GM23248 (cell line): ENCODE results near the gene COL18A1. TPM values are rescaled to one million over a fixed set of nuclear protein-coding genes. Genes with fewer than 3 reads are reported as not detected.

ENCODE experiments used
- DNase-seq: peaks from one replicate; pipeline ENCODE4 v3.0.0-alpha.2; 2015
- H2AFZ ChIP-seq: fragments of 200-600 bp; sonication (generic); 2 replicates; pipeline ENCODE4 v1.6.1; 2016; ENCODE audit warnings: antibody characterized with exemption
- H3F3A ChIP-seq: fragments of 200-600 bp; sonication (generic); 2 replicates; pipeline ENCODE4 v1.6.1; 2016; ENCODE audit warnings: mild to moderate bottlenecking, antibody characterized with exemption, mixed run types; ENCODE audit not compliant: insufficient read depth
- H3K27ac ChIP-seq: fragments of 200-600 bp; sonication (generic); 2 replicates; pipeline ENCODE4 v1.5.1; 2016; ENCODE audit warnings: mild to moderate bottlenecking
- H3K27me3 ChIP-seq: fragments of 200-600 bp; sonication (generic); replicated peaks from 2 replicates; pipeline ENCODE4 v1.6.1; 2016; ENCODE audit warnings: mild to moderate bottlenecking; ENCODE audit not compliant: insufficient read depth
- H3K36me3 ChIP-seq: fragments of 200-600 bp; sonication (generic); 2 replicates; pipeline ENCODE4 v1.6.1; 2016; ENCODE audit warnings: low read depth, mild to moderate bottlenecking
- H3K4me1 ChIP-seq: fragments of 200-600 bp; sonication (generic); 2 replicates; pipeline ENCODE4 v1.6.1; 2016; ENCODE audit warnings: mild to moderate bottlenecking; ENCODE audit not compliant: insufficient read depth
- H3K4me2 ChIP-seq: fragments of 200-600 bp; sonication (generic); one replicate; pipeline ENCODE4 v1.6.1; 2016; ENCODE audit warnings: mild to moderate bottlenecking; ENCODE audit not compliant: unreplicated experiment
- H3K4me3 ChIP-seq: fragments of 200-600 bp; sonication (generic); 2 replicates; pipeline ENCODE4 v1.5.1; 2016; ENCODE audit warnings: mild to moderate bottlenecking
- H3K79me2 ChIP-seq: fragments of 200-600 bp; sonication (generic); 2 replicates; pipeline ENCODE4 v1.6.1; 2016; ENCODE audit warnings: mild to moderate bottlenecking; ENCODE audit not compliant: insufficient read depth
- H3K9ac ChIP-seq: fragments of 200-600 bp; sonication (generic); 2 replicates; pipeline ENCODE4 v1.6.1; 2016; ENCODE audit warnings: mild to moderate bottlenecking
- H3K9me2 ChIP-seq: fragments of 200-600 bp; sonication (generic); 2 replicates; pipeline ENCODE4 v1.6.1; 2016; ENCODE audit warnings: mixed run types, mild to moderate bottlenecking, moderate library complexity; ENCODE audit not compliant: insufficient read depth
- H3K9me3 ChIP-seq: fragments of 200-600 bp; sonication (generic); one replicate; pipeline ENCODE4 v1.6.1; 2017; ENCODE audit warnings: low read depth
- H4K20me1 ChIP-seq: fragments of 200-600 bp; sonication (generic); 2 replicates; pipeline ENCODE4 v1.6.0; 2016; ENCODE audit not compliant: insufficient read depth
- EZH2 ChIP-seq: fragments of 200-600 bp; sonication (generic); IDR thresholded peaks from 2 replicates; pipeline ENCODE4 v1.6.1; 2018; ENCODE audit warnings: antibody characterized with exemption, mild to moderate bottlenecking; ENCODE audit not compliant: insufficient read depth, poor library complexity, severe bottlenecking
- EZH2phosphoT487 ChIP-seq: fragments of 200-600 bp; sonication (generic); IDR thresholded peaks from 2 replicates; pipeline ENCODE4 v1.6.1; 2018; ENCODE audit warnings: antibody characterized with exemption, moderate library complexity, mild to moderate bottlenecking, low read depth; ENCODE audit not compliant: insufficient read depth
- WGBS, 2 experiments: methylation state at CpG; one replicate each; pipeline ENCODE4 v1.1.6; 2015 to 2017; ENCODE audit warnings: low lambda C conversion rate in 2 of 2, low coverage in 1 of 2; ENCODE audit errors: missing lambda C conversion rate in 2 of 2; 5-methylcytosine and 5-hydroxymethylcytosine counted together
- in situ Hi-C: fragments of 300-500 bp; cut with MboI; formaldehyde crosslinking; loops from 2 replicates; pipeline ENCODE4 v1.15.0; 2020
- polyA plus RNA-seq: library from polyadenylated mRNA; unstranded; fragments of >200 nt; fragmentation: Nextera tagmentation; extraction: Ambion mirVana; gene quantifications from 2 replicates; pipeline ENCODE4 v1.2.1, GENCODE V29; 2016
- total RNA-seq: library from RNA; depleted of rRNA; stranded (reverse); fragments of >200 nt; shearing (Covaris generic); gene quantifications from 2 replicates; pipeline ENCODE4 v1.2.3, GENCODE V29; 2014

The COL18A1 gene
- total and polyA plus RNA-seq, 2 experiments from 2014 or later: 1.7 to 30.5 TPM

DNA sequence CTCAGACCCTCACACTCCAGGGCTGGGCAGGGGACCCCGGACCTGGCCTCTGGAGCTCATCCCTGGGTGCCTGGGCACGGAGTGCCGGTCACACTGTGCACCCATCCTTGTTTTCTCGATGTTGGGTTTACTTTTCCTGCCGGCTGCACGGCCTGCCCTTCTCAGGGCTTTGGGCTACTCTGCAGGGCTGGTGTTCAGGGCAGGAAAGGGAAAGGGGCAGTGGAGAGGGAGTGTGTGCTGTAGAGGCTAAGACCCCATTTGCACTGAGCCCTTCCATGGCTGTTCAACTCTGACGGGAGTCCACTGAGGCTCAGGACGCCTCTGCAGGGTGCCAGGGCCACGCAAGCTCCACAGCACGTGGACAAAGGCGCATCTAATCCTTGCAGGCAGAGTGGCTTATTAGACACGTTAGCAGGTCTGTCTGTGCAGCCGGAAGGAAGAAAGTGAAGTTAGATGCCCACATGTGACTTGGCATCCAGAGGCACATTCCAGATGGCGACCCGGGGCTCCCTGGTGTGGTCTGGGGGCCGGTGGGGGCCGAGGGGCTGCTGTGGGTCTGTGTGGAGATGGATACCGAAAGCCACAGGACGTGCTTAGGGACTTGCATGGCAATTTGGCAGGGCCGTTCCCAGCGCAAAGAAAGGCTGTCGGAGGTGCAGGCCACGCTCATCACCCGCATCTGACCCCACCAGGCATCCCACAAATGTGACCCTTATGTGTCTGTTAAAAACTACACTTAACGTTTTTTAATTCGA, 33.6 kb downstream of the COL18A1 start:
- Histone ChIP-seq H3K9me3 (no peaks in the 10 kb centered on the region), H3K4me3 (peak overlapping the region; percentile 72), H3K9me2 (no peaks in the 10 kb centered on the region)

DNA sequence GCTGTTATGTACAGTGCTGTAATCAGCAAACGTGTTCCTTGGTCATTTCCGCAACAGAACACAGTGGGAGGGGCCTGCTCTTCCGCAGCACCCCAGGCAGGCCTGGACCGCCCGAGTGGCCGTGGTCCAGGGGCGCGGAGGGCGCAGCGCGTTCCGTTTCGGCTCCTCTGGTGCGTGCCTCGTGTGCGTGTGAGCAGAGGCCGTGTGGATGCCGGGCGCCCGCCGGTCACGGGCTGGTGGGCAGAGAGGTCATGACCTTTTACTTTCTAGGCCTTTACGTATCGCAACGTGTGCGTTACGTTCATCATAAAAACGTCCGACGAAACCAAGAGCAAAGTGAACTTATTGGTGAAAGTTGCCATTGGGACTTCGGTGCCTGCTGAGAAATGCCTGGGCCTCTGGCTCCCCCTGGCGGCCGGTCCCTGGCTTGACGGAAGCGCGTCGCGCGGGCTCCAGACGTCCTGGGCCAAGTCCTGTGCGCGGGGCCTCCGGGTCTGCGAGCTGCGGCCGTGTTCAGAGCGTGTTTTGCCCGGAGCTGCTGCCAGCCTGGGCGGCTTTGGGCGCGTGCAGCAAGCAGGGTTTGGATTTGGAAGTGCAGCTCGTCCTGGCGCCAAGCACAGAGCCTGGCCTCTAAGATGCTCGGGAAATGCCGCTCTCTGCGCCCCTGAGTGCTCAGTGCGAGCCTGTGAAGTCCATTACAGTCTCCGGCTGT, 34.4 kb downstream of the COL18A1 start:
- peak; percentile 86 for DNase-seq
- no peaks in the 10 kb centered on the region for H3K36me3 ChIP-seq
- peak overlapping the region; percentile 86 for H3K9ac ChIP-seq
- H3K27ac ChIP-seq: peak overlapping the region; percentile 59
- peak overlapping the region; percentile 93 for H3K4me2 ChIP-seq
- no peaks in the 10 kb centered on the region for H3K79me2 ChIP-seq
- H3K4me3 ChIP-seq: peak overlapping the region; percentile 72
- H4K20me1 ChIP-seq: no peaks in the 10 kb centered on the region
- WGBS, 2 experiments: 7 to 8% methylated on average over 58 of the region's 58 CpGs
- H3K27me3 ChIP-seq: no peaks in the 10 kb centered on the region
- TF ChIP-seq EZH2: no peak
- TF ChIP-seq EZH2phosphoT487: no peak
- H3K4me1 ChIP-seq: 0 out of 2 replicates have a peak, but pooled peaks cover 7% of the 10 kb centered on the region
- peak overlapping the region; percentile 95 for H2AFZ ChIP-seq
- no peaks in the 10 kb centered on the region for H3F3A ChIP-seq
- no peaks in the 10 kb centered on the region for H3K9me3 ChIP-seq
- in situ Hi-C loops: no loop called here
- H3K9me2 ChIP-seq: no peaks in the 10 kb centered on the region

More for the DNA sequence above, 33.6 kb downstream of the COL18A1 start:
- in situ Hi-C loops: no loop called here
- 62 to 65% methylated on average over 26 of the region's 26 CpGs for WGBS, 2 experiments
- no peaks in the 10 kb centered on the region for H3F3A ChIP-seq
- no peaks in the 10 kb centered on the region for H3K27me3 ChIP-seq
- no peak for DNase-seq
- TF ChIP-seq EZH2phosphoT487 (no peak), EZH2 (no peak)
- H3K4me1 ChIP-seq: 0 out of 2 replicates have a peak, but pooled peaks cover 7% of the 10 kb centered on the region
- peak overlapping the region; percentile 86 for H3K9ac ChIP-seq
- no peaks in the 10 kb centered on the region for H3K36me3 ChIP-seq
- no peak overlapping the region for H3K27ac ChIP-seq
- H4K20me1 ChIP-seq: no peaks in the 10 kb centered on the region
- H2AFZ ChIP-seq: peak overlapping the region; percentile 95
- no peaks in the 10 kb centered on the region for H3K79me2 ChIP-seq
- H3K4me2 ChIP-seq: peak overlapping the region; percentile 93

DNA sequence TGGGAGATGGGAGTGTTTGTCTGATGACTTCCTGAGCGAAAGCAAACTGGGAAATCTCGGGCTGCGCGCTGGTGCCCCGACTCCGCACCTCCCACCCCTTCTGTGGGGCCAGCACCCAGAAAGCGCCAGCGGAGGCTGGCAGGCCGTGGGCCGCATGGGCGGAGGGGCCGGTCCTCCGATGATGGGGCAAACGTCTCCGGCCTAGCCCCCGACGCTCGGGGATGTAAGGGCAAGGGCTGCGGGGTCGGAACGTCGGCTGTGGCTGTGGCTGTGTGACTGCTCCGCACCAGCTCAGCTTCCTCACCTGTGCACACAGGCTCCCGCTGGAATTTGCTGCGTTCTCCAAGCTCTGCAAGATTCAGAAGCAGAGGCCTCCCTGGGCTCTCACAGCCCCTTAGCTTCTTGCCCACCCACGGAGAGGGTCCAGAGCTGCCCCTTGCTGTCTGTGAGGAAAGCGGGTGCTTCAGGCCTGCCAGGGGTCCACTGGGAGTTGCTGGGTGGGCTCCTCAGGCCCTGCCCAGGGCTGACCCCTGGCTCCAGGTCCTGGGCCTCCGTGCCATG, 35.0 kb downstream of the COL18A1 start:
- 0 out of 2 replicates have a peak, but pooled peaks cover 7% of the 10 kb centered on the region for H3K4me1 ChIP-seq
- H2AFZ ChIP-seq: 0 out of 2 replicates have a peak overlapping the region, but pooled peaks have one; percentile 95
- H3K79me2 ChIP-seq: no peaks in the 10 kb centered on the region
- H3K9me3 ChIP-seq: no peaks in the 10 kb centered on the region
- TF ChIP-seq EZH2 (no peak), EZH2phosphoT487 (no peak)
- DNase-seq: no peak
- no peaks in the 10 kb centered on the region for H3K36me3 ChIP-seq
- H3K27me3 ChIP-seq: no peaks in the 10 kb centered on the region
- no peak overlapping the region for H3K4me3 ChIP-seq
- no peaks in the 10 kb centered on the region for H3F3A ChIP-seq
- H3K27ac ChIP-seq: no peak overlapping the region
- in situ Hi-C loops: no loop called here
- H3K4me2 ChIP-seq: no peak overlapping the region
- WGBS, 2 experiments: 86 to 89% methylated on average over 28 of the region's 28 CpGs
- H3K9me2 ChIP-seq: no peaks in the 10 kb centered on the region
- 0 out of 2 replicates have a peak overlapping the region, but pooled peaks have one; percentile 86 for H3K9ac ChIP-seq
- no peaks in the 10 kb centered on the region for H4K20me1 ChIP-seq

DNA sequence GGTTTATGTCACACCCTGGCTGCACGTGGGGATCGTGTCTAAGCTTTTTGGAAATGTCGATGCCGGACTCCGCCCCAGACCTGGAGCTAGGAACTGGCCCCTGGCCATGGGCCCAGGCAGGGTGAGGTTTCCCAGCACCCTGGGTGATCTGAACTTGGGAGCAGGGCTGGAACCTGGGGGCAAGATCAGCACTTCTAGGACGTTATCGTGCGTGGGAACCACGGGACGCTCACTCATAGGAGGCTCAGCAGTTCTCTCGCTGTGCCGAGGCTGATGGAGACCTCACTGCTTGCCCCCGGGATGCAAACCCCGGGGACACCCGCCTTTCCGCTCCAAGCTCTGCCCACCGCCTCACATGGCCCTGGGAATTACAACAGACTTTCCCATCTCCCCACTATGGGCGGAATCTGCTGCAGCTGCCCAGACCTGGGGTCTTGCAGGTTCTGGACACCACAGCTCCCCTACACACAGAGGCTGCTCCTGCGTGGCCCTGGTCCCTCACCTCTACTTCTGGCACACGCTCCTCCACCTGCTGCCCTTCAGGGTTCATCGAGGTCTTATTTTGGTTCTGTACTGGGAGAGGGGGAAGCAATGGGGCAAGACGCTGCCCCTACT, 35.9 kb downstream of the COL18A1 start:
- H3K4me2 ChIP-seq: no peak overlapping the region
- H3F3A ChIP-seq: no peaks in the 10 kb centered on the region
- H3K27ac ChIP-seq: no peak overlapping the region
- in situ Hi-C loops: no loop called here
- H3K9me3 ChIP-seq: no peaks in the 10 kb centered on the region
- no peaks in the 10 kb centered on the region for H3K9me2 ChIP-seq
- no peak overlapping the region for H3K9ac ChIP-seq
- H3K27me3 ChIP-seq: no peaks in the 10 kb centered on the region
- H4K20me1 ChIP-seq: no peaks in the 10 kb centered on the region
- no peak overlapping the region for H3K4me3 ChIP-seq
- H2AFZ ChIP-seq: no peak overlapping the region
- H3K36me3 ChIP-seq: no peaks in the 10 kb centered on the region
- H3K4me1 ChIP-seq: 0 out of 2 replicates have a peak, but pooled peaks cover 7% of the 10 kb centered on the region
- WGBS, 2 experiments: 86 to 90% methylated on average over 21 to 22 of the region's 22 CpGs
- DNase-seq: no peak
- no peaks in the 10 kb centered on the region for H3K79me2 ChIP-seq
- TF ChIP-seq EZH2phosphoT487 (no peak), EZH2 (no peak)
